GM23338 (cell line): ENCODE data around the gene ZNF382. TPM values are rescaled to one million over a fixed set of nuclear protein-coding genes. Genes with fewer than 3 reads are reported as not detected.
"Not testable (repeated sequence)": the region's sequence is repeated elsewhere in the genome, so short reads cannot be mapped to it uniquely, and the experiment has no call there.

ENCODE experiments used
- ATAC-seq: fragments of 200-7000 bp; cut with Tn5 transposase; 3 replicates; pipeline ENCODE4 v1.9.1; 2020
- DNase-seq: peaks from one replicate; pipeline ENCODE4 v3.0.0-alpha.2; 2015; ENCODE audit warnings: low spot score
- H2AFZ ChIP-seq: fragments of 200-600 bp; sonication (generic); 2 replicates; pipeline ENCODE4 v1.8.0; 2016; ENCODE audit warnings: antibody characterized with exemption, mild to moderate bottlenecking, moderate library complexity
- H3F3A ChIP-seq: fragments of 200-600 bp; sonication (generic); replicated peaks from 2 replicates; pipeline ENCODE4 v1.8.0; 2017; ENCODE audit warnings: antibody characterized with exemption, mixed run types, low read depth
- H3K27ac ChIP-seq: fragments of 200-600 bp; sonication (generic); 2 replicates; pipeline ENCODE4 v1.6.1; 2016; ENCODE audit warnings: low read depth
- H3K27me3 ChIP-seq: fragments of 200-600 bp; sonication (generic); 2 replicates; pipeline ENCODE4 v1.8.0; 2016; ENCODE audit warnings: mild to moderate bottlenecking, mixed run types, moderate library complexity; ENCODE audit not compliant: insufficient read depth
- H3K36me3 ChIP-seq: fragments of 200-600 bp; sonication (generic); 2 replicates; pipeline ENCODE4 v1.8.0; 2016; ENCODE audit warnings: mild to moderate bottlenecking; ENCODE audit not compliant: insufficient read depth
- H3K4me1 ChIP-seq: fragments of 200-600 bp; sonication (generic); 2 replicates; pipeline ENCODE4 v1.8.0; 2016; ENCODE audit warnings: mild to moderate bottlenecking, moderate library complexity; ENCODE audit not compliant: insufficient read depth
- H3K4me2 ChIP-seq: fragments of 200-600 bp; sonication (generic); 2 replicates; pipeline ENCODE4 v1.7.1; 2017; ENCODE audit warnings: mixed run types
- H3K4me3 ChIP-seq: fragments of 200-600 bp; sonication (generic); 2 replicates; pipeline ENCODE4 v1.6.1; 2016; ENCODE audit warnings: mixed run types
- H3K79me2 ChIP-seq: fragments of 200-600 bp; sonication (generic); replicated peaks from 2 replicates; pipeline ENCODE4 v1.8.0; 2017; ENCODE audit warnings: mild to moderate bottlenecking; ENCODE audit not compliant: insufficient read depth
- H3K9me2 ChIP-seq: fragments of 200-600 bp; sonication (generic); 2 replicates; pipeline ENCODE4 v1.8.0; 2017; ENCODE audit not compliant: insufficient read depth
- H4K20me1 ChIP-seq: fragments of 200-600 bp; sonication (generic); replicated peaks from 2 replicates; pipeline ENCODE4 v1.8.0; 2017; ENCODE audit warnings: mild to moderate bottlenecking; ENCODE audit not compliant: insufficient read depth
- H3K27ac Mint-ChIP-seq: 2 replicates; pipeline ENCODE4 v1.8.0; 2020; ENCODE audit warnings: inconsistent platforms, mild to moderate bottlenecking, moderate library complexity, mixed read lengths
- H3K27me3 Mint-ChIP-seq: 3 replicates; pipeline ENCODE4 v1.8.0; 2022; ENCODE audit warnings: low read depth, mild to moderate bottlenecking, moderate library complexity, mixed read lengths, inconsistent platforms; ENCODE audit not compliant: insufficient read depth, poor library complexity
- H3K36me3 Mint-ChIP-seq: 3 replicates; pipeline ENCODE4 v1.8.0; 2021; ENCODE audit warnings: low read depth, mild to moderate bottlenecking, inconsistent platforms, moderate library complexity, mixed read lengths
- H3K4me1 Mint-ChIP-seq: 3 replicates; pipeline ENCODE4 v1.8.0; 2020; ENCODE audit warnings: mild to moderate bottlenecking, inconsistent platforms, mixed read lengths
- H3K4me3 Mint-ChIP-seq: 3 replicates; pipeline ENCODE4 v1.8.0; 2021; ENCODE audit warnings: moderate library complexity, mild to moderate bottlenecking, inconsistent platforms, mixed read lengths
- H3K9me3 Mint-ChIP-seq: 3 replicates; pipeline ENCODE4 v1.8.0; 2020; ENCODE audit warnings: moderate library complexity, mild to moderate bottlenecking, inconsistent platforms, mixed read lengths
- CTCF ChIP-seq, 2 experiments: fragments of 200-600 bp in 1 of 2; sonication (generic) in 1 of 2; conservative IDR thresholded peaks; 2 replicates each; pipeline versions ENCODE4 v1.5.1 to v1.6.1; 2016 to 2017; ENCODE audit warnings: antibody characterized with exemption in 2 of 2, low read depth in 2 of 2, mild to moderate bottlenecking in 2 of 2, moderate library complexity in 1 of 2
- EZH2phosphoT487 ChIP-seq: fragments of 200-600 bp; sonication (generic); IDR thresholded peaks from one replicate; pipeline ENCODE4 v1.8.1; 2018; ENCODE audit warnings: antibody characterized with exemption; ENCODE audit not compliant: unreplicated experiment
- JUNB ChIP-seq: IDR thresholded peaks from one replicate; pipeline ENCODE4 v1.6.1; 2016; ENCODE audit warnings: antibody characterized with exemption; ENCODE audit not compliant: unreplicated experiment
- NANOG ChIP-seq: IDR thresholded peaks from 2 replicates; pipeline ENCODE4 v1.6.1; 2016; ENCODE audit warnings: antibody characterized with exemption, borderline replicate concordance
- POLR2AphosphoS5 ChIP-seq: IDR thresholded peaks from 2 replicates; pipeline ENCODE4 v1.6.1; 2016; ENCODE audit warnings: antibody characterized with exemption, low read depth
- REST ChIP-seq: IDR thresholded peaks from one replicate; pipeline ENCODE4 v1.6.1; 2018; ENCODE audit warnings: antibody characterized with exemption; ENCODE audit not compliant: unreplicated experiment
- STAT1 ChIP-seq: IDR thresholded peaks from one replicate; pipeline ENCODE4 v1.6.1; 2016; ENCODE audit warnings: antibody characterized with exemption; ENCODE audit not compliant: unreplicated experiment
- ZNF331 ChIP-seq: fragments of 250-450 bp; sonication (Bioruptor Pico); IDR thresholded peaks from 2 replicates; pipeline ENCODE4 v1.5.0; 2020; ENCODE audit warnings: low read depth, mild to moderate bottlenecking, moderate library complexity
- polyA plus RNA-seq: library from polyadenylated mRNA; unstranded; fragments of >200 nt; fragmentation: Nextera tagmentation; extraction: Ambion mirVana; gene quantifications from 2 replicates; pipeline ENCODE4 v1.2.1, GENCODE V29; 2016
- total RNA-seq: library from RNA; depleted of rRNA; stranded (reverse); fragments of >200 nt; shearing (Covaris generic); gene quantifications from 2 replicates; pipeline ENCODE4 v1.2.3, GENCODE V29; 2014

ZNF382 gene
- total and polyA plus RNA-seq, 2 experiments from 2014 or later = 3.8 to 11.5 TPM

GRCh38 chr19:36602681-36603080 lies 2.4 kb upstream of the ZNF382 start:
- H3K27ac Mint-ChIP-seq, H3K9me2 ChIP-seq, H2AFZ ChIP-seq, H3K4me3 Mint-ChIP-seq, H3K4me2 ChIP-seq, H4K20me1 ChIP-seq, H3K4me1 ChIP-seq, H3K9me3 Mint-ChIP-seq, H3K36me3 ChIP-seq, H3K36me3 Mint-ChIP-seq, DNase-seq, ATAC-seq, H3F3A ChIP-seq, H3K27ac ChIP-seq, H3K4me1 Mint-ChIP-seq, H3K4me3 ChIP-seq: not testable (repeated sequence)
- peaks cover 21% of the 10 kb centered on the region for H3K27me3 Mint-ChIP-seq
- peaks cover 16% of the 10 kb centered on the region; the same call in 1 of the 2 replicates for H3K79me2 ChIP-seq
- H3K27me3 ChIP-seq = peaks cover 22% of the 10 kb centered on the region

- H3K4me1 ChIP-seq = peaks cover 6% of the 10 kb centered on the region
- TF ChIP-seq REST = no peak
- DNase-seq (peak; percentile 24), ATAC-seq (peak; percentile 61)
- peak overlapping the region; percentile 98 for H2AFZ ChIP-seq
- no peaks in the 10 kb centered on the region for H4K20me1 ChIP-seq
- H3K4me2 ChIP-seq = peak overlapping the region; percentile 97
- H3K27me3 ChIP-seq = peaks cover 22% of the 10 kb centered on the region
- 0 out of 2 replicates have a peak, but pooled peaks cover 10% of the 10 kb centered on the region for H3F3A ChIP-seq
- Mint-ChIP-seq H3K4me3 (peak overlapping the region; percentile 81), H3K9me3 (no peaks in the 10 kb centered on the region; the same call in 2 of the 3 replicates), H3K36me3 (peaks cover 4% of the 10 kb centered on the region), H3K27ac (no peak overlapping the region), H3K4me1 (peaks cover 5% of the 10 kb centered on the region), H3K27me3 (peaks cover 19% of the 10 kb centered on the region)
- H3K79me2 ChIP-seq = peaks cover 10% of the 10 kb centered on the region; the same call in 1 of the 2 replicates
- no peak overlapping the region for H3K27ac ChIP-seq
- no peaks in the 10 kb centered on the region for H3K36me3 ChIP-seq
- peak overlapping the region; percentile 94 for H3K4me3 ChIP-seq
- H3K9me2 ChIP-seq = no peaks in the 10 kb centered on the region
These were observed 435 bp upstream of the ZNF382 start for GRCh38 chr19:36604656-36605100.

GRCh38 chr19:36605877-36606478 lies 865 bp downstream of the ZNF382 start:
- Histone ChIP-seq H3K4me1 (peaks cover 6% of the 10 kb centered on the region), H4K20me1 (no peaks in the 10 kb centered on the region), H2AFZ (peak overlapping the region; percentile 98), H3K9me2 (no peaks in the 10 kb centered on the region), H3K36me3 (no peaks in the 10 kb centered on the region), H3K27ac (no peak overlapping the region), H3F3A (0 out of 2 replicates have a peak, but pooled peaks cover 10% of the 10 kb centered on the region), H3K4me2 (peak overlapping the region; percentile 97), H3K27me3 (peaks cover 22% of the 10 kb centered on the region), H3K4me3 (peak overlapping the region; percentile 94), H3K79me2 (peaks cover 9% of the 10 kb centered on the region; the same call in 1 of the 2 replicates)
- no peak overlapping the region for H3K27ac Mint-ChIP-seq
- peak overlapping the region; percentile 81 for H3K4me3 Mint-ChIP-seq
- peak; percentile 14 for ATAC-seq
- peaks cover 5% of the 10 kb centered on the region for H3K4me1 Mint-ChIP-seq
- peaks cover 15% of the 10 kb centered on the region for H3K36me3 Mint-ChIP-seq
- H3K27me3 Mint-ChIP-seq = peaks cover 17% of the 10 kb centered on the region
- DNase-seq = no peak
- no peaks in the 10 kb centered on the region; the same call in 2 of the 3 replicates for H3K9me3 Mint-ChIP-seq
- no peak for TF ChIP-seq JUNB
- no peak for TF ChIP-seq EZH2phosphoT487
- TF ChIP-seq NANOG = no peak
- no peak for TF ChIP-seq CTCF (conservative IDR thresholded peaks at IDR 0.05; ENCODE audit: low read depth in 2 of 2)
- no peak for TF ChIP-seq ZNF331 (CRISPR knock-in tag)
- TF ChIP-seq POLR2AphosphoS5 = no peak
- no peak for TF ChIP-seq STAT1
- no peak for TF ChIP-seq REST
